ENCODE data around the gene SLAMF8.

The SLAMF8 gene

GRCh38 chr1:159821171-159821867, 5.4 kb upstream of the SLAMF8 start:
- no peaks in the 10 kb centered on the region for H3K4me1 ChIP-seq (ENCODE audit: control insufficient read depth, insufficient read depth, low read length, unreplicated experiment)
- H3K4me3 ChIP-seq (ENCODE audit: low read depth, low read length): no peak overlapping the region
- no peaks in the 10 kb centered on the region for H3K79me2 ChIP-seq (ENCODE audit: control insufficient read depth, insufficient read depth, low read length, unreplicated experiment)
- H2AFZ ChIP-seq (ENCODE audit: low read length, unreplicated experiment): no peak overlapping the region
- no peaks in the 10 kb centered on the region for H3K36me3 ChIP-seq (ENCODE audit: insufficient read depth, low read length)
- H3K27ac ChIP-seq (ENCODE audit: low read depth, low read length): no peak overlapping the region
- H3K27me3 ChIP-seq (ENCODE audit: insufficient read depth, low read length): peaks cover 27% of the 10 kb centered on the region

- Histone ChIP-seq H3K36me3 (ENCODE audit: insufficient read depth, low read length) (no peaks in the 10 kb centered on the region), H2AFZ (ENCODE audit: low read length, unreplicated experiment) (no peak overlapping the region), H3K4me1 (ENCODE audit: control insufficient read depth, insufficient read depth, low read length, unreplicated experiment) (no peaks in the 10 kb centered on the region), H3K4me3 (ENCODE audit: low read depth, low read length) (no peak overlapping the region), H3K79me2 (ENCODE audit: control insufficient read depth, insufficient read depth, low read length, unreplicated experiment) (no peaks in the 10 kb centered on the region), H3K27ac (ENCODE audit: low read depth, low read length) (no peak overlapping the region), H3K27me3 (ENCODE audit: insufficient read depth, low read length) (peaks cover 27% of the 10 kb centered on the region)
Measured at GRCh38 chr1:159823406-159823805, 3.3 kb upstream of the SLAMF8 start.

GRCh38 chr1:159825564-159825963, 1.1 kb upstream of the SLAMF8 start:
- no peak overlapping the region for H3K27ac ChIP-seq (ENCODE audit: low read depth, low read length)
- no peaks in the 10 kb centered on the region for H3K36me3 ChIP-seq (ENCODE audit: insufficient read depth, low read length)
- peaks cover 27% of the 10 kb centered on the region for H3K27me3 ChIP-seq (ENCODE audit: insufficient read depth, low read length)
- H2AFZ ChIP-seq (ENCODE audit: low read length, unreplicated experiment): no peak overlapping the region
- H3K79me2 ChIP-seq (ENCODE audit: control insufficient read depth, insufficient read depth, low read length, unreplicated experiment): no peaks in the 10 kb centered on the region
- peaks cover 7% of the 10 kb centered on the region for H3K4me1 ChIP-seq (ENCODE audit: control insufficient read depth, insufficient read depth, low read length, unreplicated experiment)
- no peak overlapping the region for H3K4me3 ChIP-seq (ENCODE audit: low read depth, low read length)

- peaks cover 19% of the 10 kb centered on the region for H3K27me3 ChIP-seq (ENCODE audit: insufficient read depth, low read length)
Measured at GRCh38 chr1:159827102-159827490, 423 bp downstream of the SLAMF8 start.

GRCh38 chr1:159827549-159827948, 876 bp downstream of the SLAMF8 start:
- no peak overlapping the region for H3K4me3 ChIP-seq (ENCODE audit: low read depth, low read length)
- no peaks in the 10 kb centered on the region for H3K79me2 ChIP-seq (ENCODE audit: control insufficient read depth, insufficient read depth, low read length, unreplicated experiment)
- peaks cover 7% of the 10 kb centered on the region for H3K4me1 ChIP-seq (ENCODE audit: control insufficient read depth, insufficient read depth, low read length, unreplicated experiment)
- no peak overlapping the region for H2AFZ ChIP-seq (ENCODE audit: low read length, unreplicated experiment)
- H3K27me3 ChIP-seq (ENCODE audit: insufficient read depth, low read length): peaks cover 15% of the 10 kb centered on the region
- H3K27ac ChIP-seq (ENCODE audit: low read depth, low read length): no peak overlapping the region
- no peaks in the 10 kb centered on the region for H3K36me3 ChIP-seq (ENCODE audit: insufficient read depth, low read length)

More at GRCh38 chr1:159827102-159827490, 423 bp downstream of the SLAMF8 start:
- no peaks in the 10 kb centered on the region for H3K79me2 ChIP-seq (ENCODE audit: control insufficient read depth, insufficient read depth, low read length, unreplicated experiment)
- H2AFZ ChIP-seq (ENCODE audit: low read length, unreplicated experiment): no peak overlapping the region
- no peaks in the 10 kb centered on the region for H3K36me3 ChIP-seq (ENCODE audit: insufficient read depth, low read length)
- no peak overlapping the region for H3K27ac ChIP-seq (ENCODE audit: low read depth, low read length)
- peaks cover 7% of the 10 kb centered on the region for H3K4me1 ChIP-seq (ENCODE audit: control insufficient read depth, insufficient read depth, low read length, unreplicated experiment)
- no peak overlapping the region for H3K4me3 ChIP-seq (ENCODE audit: low read depth, low read length)

- no peaks in the 10 kb centered on the region for H3K36me3 ChIP-seq (ENCODE audit: insufficient read depth, low read length)
- no peaks in the 10 kb centered on the region for H3K79me2 ChIP-seq (ENCODE audit: control insufficient read depth, insufficient read depth, low read length, unreplicated experiment)
- H3K27me3 ChIP-seq (ENCODE audit: insufficient read depth, low read length): peaks cover 10% of the 10 kb centered on the region
- H3K27ac ChIP-seq (ENCODE audit: low read depth, low read length): no peak overlapping the region
- H3K4me3 ChIP-seq (ENCODE audit: low read depth, low read length): no peak overlapping the region
- no peak overlapping the region for H2AFZ ChIP-seq (ENCODE audit: low read length, unreplicated experiment)
- H3K4me1 ChIP-seq (ENCODE audit: control insufficient read depth, insufficient read depth, low read length, unreplicated experiment): peaks cover 7% of the 10 kb centered on the region
Measured at GRCh38 chr1:159828176-159828575, 1.5 kb downstream of the SLAMF8 start.

GRCh38 chr1:159828581-159829272, 2.1 kb downstream of the SLAMF8 start:
- peaks cover 7% of the 10 kb centered on the region for H3K4me1 ChIP-seq (ENCODE audit: control insufficient read depth, insufficient read depth, low read length, unreplicated experiment)
- no peaks in the 10 kb centered on the region for H3K79me2 ChIP-seq (ENCODE audit: control insufficient read depth, insufficient read depth, low read length, unreplicated experiment)
- no peaks in the 10 kb centered on the region for H3K36me3 ChIP-seq (ENCODE audit: insufficient read depth, low read length)
- no peak overlapping the region for H3K4me3 ChIP-seq (ENCODE audit: low read depth, low read length)
- H3K27ac ChIP-seq (ENCODE audit: low read depth, low read length): no peak overlapping the region
- H2AFZ ChIP-seq (ENCODE audit: low read length, unreplicated experiment): no peak overlapping the region
- peaks cover 6% of the 10 kb centered on the region for H3K27me3 ChIP-seq (ENCODE audit: insufficient read depth, low read length)

- Histone ChIP-seq H3K27me3 (ENCODE audit: insufficient read depth, low read length) (0 out of 2 replicates have a peak, but pooled peaks cover under 1% of the 10 kb centered on the region), H3K36me3 (ENCODE audit: insufficient read depth, low read length) (no peaks in the 10 kb centered on the region)
Measured at GRCh38 chr1:159829273-159829634, 2.6 kb downstream of the SLAMF8 start.

GRCh38 chr1:159829822-159830465, 3.3 kb downstream of the SLAMF8 start:
- Histone ChIP-seq H3K27ac (ENCODE audit: low read depth, low read length) (no peak overlapping the region), H3K4me1 (ENCODE audit: control insufficient read depth, insufficient read depth, low read length, unreplicated experiment) (peaks cover 7% of the 10 kb centered on the region), H3K4me3 (ENCODE audit: low read depth, low read length) (no peak overlapping the region), H3K27me3 (ENCODE audit: insufficient read depth, low read length) (no peaks in the 10 kb centered on the region), H3K79me2 (ENCODE audit: control insufficient read depth, insufficient read depth, low read length, unreplicated experiment) (no peaks in the 10 kb centered on the region), H3K36me3 (ENCODE audit: insufficient read depth, low read length) (no peaks in the 10 kb centered on the region; the same call in 1 of the 2 replicates), H2AFZ (ENCODE audit: low read length, unreplicated experiment) (no peak overlapping the region)

More at GRCh38 chr1:159829273-159829634, 2.6 kb downstream of the SLAMF8 start:
- Histone ChIP-seq H2AFZ (ENCODE audit: low read length, unreplicated experiment) (no peak overlapping the region), H3K4me3 (ENCODE audit: low read depth, low read length) (no peak overlapping the region), H3K4me1 (ENCODE audit: control insufficient read depth, insufficient read depth, low read length, unreplicated experiment) (peaks cover 7% of the 10 kb centered on the region), H3K27ac (ENCODE audit: low read depth, low read length) (no peak overlapping the region), H3K79me2 (ENCODE audit: control insufficient read depth, insufficient read depth, low read length, unreplicated experiment) (no peaks in the 10 kb centered on the region)

- no peaks in the 10 kb centered on the region; the same call in 1 of the 2 replicates for H3K36me3 ChIP-seq (ENCODE audit: insufficient read depth, low read length)
- no peak overlapping the region for H3K4me3 ChIP-seq (ENCODE audit: low read depth, low read length)
- H3K79me2 ChIP-seq (ENCODE audit: control insufficient read depth, insufficient read depth, low read length, unreplicated experiment): no peaks in the 10 kb centered on the region
- no peak overlapping the region for H2AFZ ChIP-seq (ENCODE audit: low read length, unreplicated experiment)
- peaks cover 12% of the 10 kb centered on the region for H3K4me1 ChIP-seq (ENCODE audit: control insufficient read depth, insufficient read depth, low read length, unreplicated experiment)
- H3K27ac ChIP-seq (ENCODE audit: low read depth, low read length): no peak overlapping the region
- no peaks in the 10 kb centered on the region for H3K27me3 ChIP-seq (ENCODE audit: insufficient read depth, low read length)
Measured at GRCh38 chr1:159830722-159831121, 4.0 kb downstream of the SLAMF8 start.

Measured in ACC112 (cell line).